K562 (cell line): Measurements from ENCODE around the gene SPATS2L. TPM values are rescaled to one million over a fixed set of nuclear protein-coding genes. Genes with fewer than 3 reads are reported as not detected.

ENCODE experiments used
- ATAC-seq: fragments of 200-7000 bp; cut with Tn5 transposase; 3 replicates; pipeline ENCODE4 v1.9.1; 2020; ENCODE audit warnings: moderate library complexity
- BruUV-seq: library from RNA; stranded (reverse); fragments of 400-500 nt; replicated peaks from 2 replicates; lab custom pipeline; 2021; lab: Mats Ljungman, UMichigan
- CTCF ChIA-PET: fragments of 300-600 bp; formaldehyde crosslinking; extraction: SDS; loops from one replicate; lab custom pipeline; 2021; ENCODE audit warnings: low intra/inter-chr PET ratio; lab: Yijun Ruan, JAX
- POLR2A ChIA-PET: fragments of 300-600, 350-650 bp; sonication (Branson Sonifier 250); formaldehyde crosslinking; extraction: SDS; loops from one replicate; lab custom pipeline; 2021; ENCODE audit warnings: antibody characterized with exemption, inconsistent platforms; lab: Yijun Ruan, JAX
- DNase-seq, 4 experiments: peaks; one replicate each; pipeline versions ENCODE4 v3.0.0 to v3.0.0-alpha.2; 2011 to 2018; ENCODE audit warnings: low spot score in 3 of 4, mixed read lengths in 3 of 4; ENCODE audit errors: extremely low read depth in 1 of 4
- FAIRE-seq: peaks from 2 replicates; lab custom pipeline; 2011; peaks lifted over from hg19 to GRCh38; lab: Jason Lieb, UNC
- H2AFZ ChIP-seq: 2 replicates; pipeline ENCODE4 v1.6.0; 2011; ENCODE audit warnings: low read depth, low read length, control low read depth, inconsistent platforms
- H3K27ac ChIP-seq: fragments of 200-600 bp; 3 replicates; pipeline ENCODE4 v1.8.0; 2011; ENCODE audit warnings: low read depth, mild to moderate bottlenecking, control low read depth, inconsistent platforms, low read length, moderate library complexity, mixed read lengths; ENCODE audit errors: extremely low read depth
- H3K27me3 ChIP-seq, 2 experiments: fragments of 300-600 bp in 1 of 2; 2 replicates in 1 of 2; 3 replicates in 1 of 2; pipeline versions ENCODE4 v1.6.0 to v1.8.0; 2011; ENCODE audit warnings: inconsistent platforms in 2 of 2, low read length in 2 of 2, mild to moderate bottlenecking in 1 of 2, mixed read lengths in 1 of 2, moderate library complexity in 1 of 2; ENCODE audit not compliant: control insufficient read depth in 2 of 2, insufficient read depth in 2 of 2
- H3K36me3 ChIP-seq: fragments of 300-600 bp; 3 replicates; pipeline ENCODE4 v1.8.0; 2011; ENCODE audit warnings: mild to moderate bottlenecking, low read length, inconsistent platforms; ENCODE audit not compliant: control insufficient read depth, insufficient read depth
- H3K4me1 ChIP-seq, 2 experiments: fragments of 200-600 bp in 1 of 2; replicated peaks in 1 of 2; 2 replicates in 1 of 2; 3 replicates in 1 of 2; pipeline versions ENCODE4 v1.5.1 to v1.8.0; 2011; ENCODE audit warnings: inconsistent platforms in 2 of 2, low read length in 2 of 2, mild to moderate bottlenecking in 1 of 2, mixed read lengths in 1 of 2, moderate library complexity in 1 of 2; ENCODE audit not compliant: control insufficient read depth in 2 of 2, insufficient read depth in 2 of 2
- H3K4me2 ChIP-seq: 2 replicates; pipeline ENCODE4 v1.6.1; 2011; ENCODE audit warnings: low read length, control low read depth, inconsistent platforms, mixed read lengths; ENCODE audit not compliant: insufficient read depth
- H3K4me3 ChIP-seq: fragments of 200-600 bp; sonication (generic), shearing (Covaris generic); 2 replicates; pipeline ENCODE4 v1.5.1; 2016; ENCODE audit warnings: control low read depth, inconsistent platforms
- H3K79me2 ChIP-seq: fragments of 200-600 bp; 3 replicates; pipeline ENCODE4 v1.8.0; 2011; ENCODE audit warnings: low read length, inconsistent platforms; ENCODE audit not compliant: control insufficient read depth, insufficient read depth
- H3K9ac ChIP-seq, 2 experiments: 2 replicates each; pipeline versions ENCODE4 v1.6.0 to v1.6.1; 2011; ENCODE audit warnings: low read depth in 2 of 2, low read length in 2 of 2, control low read depth in 1 of 2, inconsistent platforms in 1 of 2, mild to moderate bottlenecking in 1 of 2, mixed read lengths in 1 of 2; ENCODE audit not compliant: insufficient read depth in 1 of 2
- H3K9me1 ChIP-seq: one replicate; pipeline ENCODE4 v1.6.0; 2011; ENCODE audit warnings: inconsistent platforms, mild to moderate bottlenecking, low read length, moderate library complexity; ENCODE audit not compliant: control insufficient read depth, insufficient read depth
- H3K9me3 ChIP-seq: replicated peaks from 2 replicates; pipeline ENCODE4 v1.5.1; 2011; ENCODE audit warnings: low read depth, low read length, inconsistent platforms; ENCODE audit not compliant: control insufficient read depth, insufficient read depth
- H4K20me1 ChIP-seq: replicated peaks from 2 replicates; pipeline ENCODE4 v1.6.1; 2011; ENCODE audit warnings: low read length, inconsistent platforms, mixed read lengths; ENCODE audit not compliant: control insufficient read depth, insufficient read depth
- DPF2 ChIP-seq: fragments of 450-650 bp; IDR thresholded peaks from 2 replicates; pipeline ENCODE4 v1.6.1; 2016
- FOXJ2 ChIP-seq: fragments of 200-800 bp; sonication (Bioruptor generic); IDR thresholded peaks from 2 replicates; pipeline ENCODE4 v1.6.1; 2016; ENCODE audit warnings: missing genetic modification characterization, missing compliant biosample characterization
- FOXM1 ChIP-seq, 2 experiments: fragments of 450-650 bp in 1 of 2; sonication (generic) in 1 of 2; formaldehyde crosslinking in 1 of 2; IDR thresholded peaks; 2 replicates each; pipeline versions ENCODE4 v1.6.1 to v1.9.0; 2017 to 2022; ENCODE audit warnings: low read depth in 2 of 2, mild to moderate bottlenecking in 2 of 2, missing genetic modification reagents in 1 of 2, moderate library complexity in 1 of 2
- HIVEP1 ChIP-seq: fragments of 250-450 bp; sonication (Bioruptor Pico); IDR thresholded peaks from 2 replicates; pipeline ENCODE4 v1.4.0; 2020; ENCODE audit warnings: mild to moderate bottlenecking
- ILK ChIP-seq: fragments of 450-650 bp; IDR thresholded peaks from 2 replicates; pipeline ENCODE4 v1.6.1; 2016; ENCODE audit warnings: missing genetic modification characterization, low read depth, mild to moderate bottlenecking, missing compliant biosample characterization, moderate library complexity, borderline replicate concordance
- PTRF ChIP-seq: fragments of 450-650 bp; IDR thresholded peaks from 2 replicates; pipeline ENCODE4 v1.6.1; 2016; ENCODE audit warnings: mild to moderate bottlenecking, missing genetic modification characterization, missing compliant biosample characterization
- SUPT5H ChIP-seq: fragments of 450-650 bp; IDR thresholded peaks from 2 replicates; pipeline ENCODE4 v1.6.1; 2016
- YY1 ChIP-seq, 3 experiments: IDR thresholded peaks; 2 replicates each; pipeline ENCODE4 v1.6.1; 2011; ENCODE audit warnings: low read length in 2 of 3, mild to moderate bottlenecking in 2 of 3, moderate library complexity in 2 of 3, borderline replicate concordance in 1 of 3, control low read depth in 1 of 3, low read depth in 1 of 3; ENCODE audit not compliant: insufficient read depth in 3 of 3, insufficient replicate concordance in 2 of 3, control insufficient read depth in 1 of 3, insufficient read length in 1 of 3; ENCODE audit errors: extremely low read depth in 1 of 3
- ZNF318 ChIP-seq, 2 experiments: fragments of 450-650 bp; IDR thresholded peaks; 2 replicates each; pipeline ENCODE4 v1.6.1; 2016; ENCODE audit warnings: mild to moderate bottlenecking in 2 of 2, borderline replicate concordance in 1 of 2, low read depth in 1 of 2, moderate library complexity in 1 of 2
- ZNF785 ChIP-seq: fragments of 250-450 bp; sonication (Bioruptor Pico); IDR thresholded peaks from 2 replicates; pipeline ENCODE4 v1.4.0; 2020; ENCODE audit warnings: mild to moderate bottlenecking
- WGBS: fragments of 100-300 bp; shearing (Covaris generic); methylation state at CpG from one replicate; pipeline ENCODE4 v1.1.6; 2016; ENCODE audit warnings: low coverage, mixed read lengths; ENCODE audit not compliant: insufficient coverage; ENCODE audit errors: missing lambda C conversion rate; 5-methylcytosine and 5-hydroxymethylcytosine counted together
- in situ Hi-C: fragments of 300-500 bp; cut with MboI; formaldehyde crosslinking; loops from 4 replicates; pipeline ENCODE4 v1.15.0; 2018; ENCODE audit warnings: inconsistent platforms, mixed read lengths
- intact Hi-C: fragments of 100-400 bp; cut with micrococcal nuclease; formaldehyde crosslinking; loops from 2 replicates; pipeline ENCODE4 v1.14.2; 2022
- polyA plus RNA-seq, 8 experiments: library from polyadenylated mRNA; depleted of rRNA in 4 of 8; stranded (reverse) in 5 of 8; unstranded in 3 of 8; fragments of >200 nt; fragmentation: Nextera tagmentation in 2 of 8; fragmentation: Illumina TruSeq in 1 of 8; extraction: Ambion mirVana in 2 of 8; extraction: Trizol in 1 of 8; gene quantifications; 2 replicates each; pipeline versions ENCODE4 v1.2.1 to v1.2.3, GENCODE V29; 2011 to 2014; ENCODE audit warnings: inconsistent platforms in 1 of 8, missing spikeins in 1 of 8
- total RNA-seq, 7 experiments: library from RNA; depleted of rRNA in 6 of 7; stranded (reverse); fragments of >200 nt in 6 of 7; fragmentation: Illumina TruSeq in 2 of 7; extraction: Trizol in 2 of 7; gene quantifications; 2 replicates each; pipeline versions ENCODE4 v1.2.1 to v1.2.3, GENCODE V29; 2011 to 2021; ENCODE audit warnings: low replicate concordance in 1 of 7

Gene SPATS2L
- total and polyA plus RNA-seq, 9 of the 15 experiments (the other 6 are each of a cell fraction or from before 2014, with no cell fraction given) = 11.3 to 41.5 (median 24.9) TPM

DNA sequence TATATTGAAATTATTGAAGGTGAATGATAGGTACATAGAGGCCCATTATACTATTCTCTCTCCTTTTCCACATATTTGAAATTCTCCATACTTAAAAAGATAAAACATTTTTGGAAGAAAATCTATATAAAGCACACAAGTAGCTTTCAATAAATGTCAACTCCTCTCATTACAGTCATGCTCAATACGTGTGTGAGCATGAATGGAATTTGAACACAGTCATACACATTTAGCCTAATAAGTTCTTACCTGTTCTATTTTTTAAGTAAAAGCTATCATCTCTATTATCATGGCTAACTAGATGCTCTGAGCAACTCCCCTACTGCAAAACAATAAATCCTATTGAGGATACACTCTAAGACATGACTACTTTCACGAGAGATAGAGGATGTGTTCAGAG, 41.9 kb upstream of the SPATS2L start (continued):
- no peak for TF ChIP-seq ZNF318 (IDR thresholded peaks at IDR 0.05; ENCODE audit: borderline replicate concordance in 1 of 2, low read depth in 1 of 2)

DNA sequence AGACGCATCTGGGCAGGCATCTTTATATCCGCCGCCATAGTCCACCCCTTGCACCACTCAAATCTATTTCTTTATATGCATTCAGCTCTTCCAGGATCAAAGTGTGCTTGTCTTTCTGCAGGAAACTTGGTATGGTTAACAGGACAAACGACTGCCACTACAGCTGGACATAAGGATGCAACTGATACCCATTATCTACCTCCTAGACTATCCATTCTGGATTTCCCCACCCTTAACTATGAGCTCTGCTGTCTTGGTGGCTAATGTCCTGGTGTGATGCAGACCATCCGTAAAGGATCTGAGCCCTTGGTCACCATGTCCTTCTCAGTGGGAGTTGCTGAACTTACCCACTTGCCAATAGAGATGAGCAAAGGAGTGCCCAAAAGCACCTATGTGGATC, 40.1 kb upstream of the SPATS2L start:
- Histone ChIP-seq H3K36me3 (no peaks in the 10 kb centered on the region), H3K27ac (no peak overlapping the region), H4K20me1 (no peaks in the 10 kb centered on the region), H3K4me3 (no peak overlapping the region), H2AFZ (no peak overlapping the region), H3K9me1 (no peaks in the 10 kb centered on the region), H3K9ac (no peak overlapping the region), H3K4me2 (no peak overlapping the region), H3K9me3 (no peaks in the 10 kb centered on the region), H3K79me2 (no peaks in the 10 kb centered on the region), H3K4me1 (no peaks in the 10 kb centered on the region), H3K27me3 (peaks cover 0 to 3% of the 10 kb centered on the region in 2 experiments; a peak in 1 of 5 replicates)
- ChIA-PET CTCF (no interaction called here), POLR2A (interaction anchor here (0.7 kb wide), 1 partner anchor 12 kb away, joined by 3 read pairs; no protein-coding TSS in a partner anchor)
- DNase-seq = no peak
- in situ Hi-C loops = no loop called here
- WGBS = 10% methylated on average over 5 of the region's 5 CpGs
- no TSS peak for BruUV-seq
- ATAC-seq = no peak
- TF ChIP-seq ZNF785 (CRISPR knock-in tag) (no peak), YY1 (IDR thresholded peaks at IDR 0.05; ENCODE audit: borderline replicate concordance in 1 of 3, control insufficient read depth in 1 of 3, extremely low read depth in 1 of 3, insufficient read depth in 3 of 3, insufficient read length in 1 of 3, insufficient replicate concordance in 2 of 3, low read depth in 1 of 3, low read length in 2 of 3) (no peak), FOXJ2 (no peak), SUPT5H (no peak), PTRF (tag) (no peak), DPF2 (no peak), ILK (no peak), FOXM1 (IDR thresholded peaks at IDR 0.05; ENCODE audit: low read depth) (no peak), FOXM1 (CRISPR knock-in tag; IDR thresholded peaks at IDR 0.05; ENCODE audit: low read depth) (no peak), HIVEP1 (no peak)
- intact Hi-C loops = no loop called here
- FAIRE-seq = no peak
